HTR-8/SVneo (cell line): ENCODE data around the gene EVI5.
A peak's percentile ranks its signal among the peaks of the same experiment; 100 is the strongest.
"Not testable (repeated sequence)": the region's sequence is repeated elsewhere in the genome, so short reads cannot be mapped to it uniquely, and the experiment has no call there.

Source experiments
- DNase-seq: peaks from one replicate; pipeline ENCODE4 v3.0.0; 2011; ENCODE audit warnings: low spot score, mixed read lengths; ENCODE audit not compliant: insufficient read length
- FAIRE-seq: peaks from 2 replicates; lab custom pipeline; 2011; peaks lifted over from hg19 to GRCh38; lab: Jason Lieb, UNC

The EVI5 gene

GRCh38 chr1:92795166-92795565 lies 10.3 kb upstream of the EVI5 start:
- FAIRE-seq: no peak
- DNase-seq: no peak

DNA sequence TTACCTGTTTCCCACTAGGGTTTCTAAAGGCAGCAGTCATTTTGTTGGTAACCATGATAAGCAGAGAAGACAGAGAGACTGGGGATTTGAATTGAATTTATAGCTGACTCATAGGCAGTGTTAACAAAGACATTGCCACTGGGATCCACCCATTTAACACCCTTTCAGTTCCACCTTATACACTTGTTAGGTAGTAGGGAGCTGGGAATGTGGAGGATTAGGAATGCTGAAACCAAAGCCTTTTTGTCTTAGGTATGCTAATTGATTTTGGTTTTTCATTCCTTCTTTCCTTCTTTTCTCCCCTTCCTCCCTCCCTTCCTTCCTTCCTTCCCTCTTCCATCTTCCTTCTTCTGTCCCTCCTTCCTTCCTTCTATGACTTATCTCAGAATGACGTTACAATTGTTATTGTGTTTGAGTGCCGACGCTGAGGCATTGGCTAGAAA lies 7.5 kb upstream of the EVI5 start:
- FAIRE-seq (no peak), DNase-seq (no peak)

DNA sequence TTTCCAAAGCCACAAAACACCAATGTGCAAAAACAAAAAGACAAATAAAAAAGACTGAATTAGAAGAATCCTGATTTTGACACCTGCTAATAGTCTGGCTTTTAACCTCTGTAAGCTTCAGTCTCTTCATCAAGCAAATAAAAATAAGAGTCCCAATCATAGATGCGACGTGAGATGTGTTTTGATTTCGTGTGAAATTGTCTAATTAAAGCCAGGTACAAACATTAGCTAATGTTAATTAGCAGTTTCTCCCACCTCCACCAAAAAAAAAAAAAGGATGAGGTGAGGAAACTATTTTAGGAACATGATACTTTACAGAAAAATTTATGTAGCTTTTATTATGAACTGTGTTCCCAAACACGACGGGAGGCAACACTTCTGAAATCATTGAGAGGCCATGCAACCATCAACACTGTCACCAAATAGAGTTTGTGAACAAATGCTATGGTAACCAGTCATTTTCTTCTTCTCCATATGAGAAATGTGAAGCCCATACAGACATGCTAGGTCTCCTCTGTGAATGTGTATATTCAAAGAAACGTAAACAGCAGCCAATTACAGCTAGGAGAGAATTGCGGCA lies 6.7 kb upstream of the EVI5 start:
- no peak for DNase-seq
- FAIRE-seq: no peak

GRCh38 chr1:92790867-92791266 lies 6.0 kb upstream of the EVI5 start:
- no peak for DNase-seq
- no peak for FAIRE-seq

GRCh38 chr1:92790081-92790480 lies 5.2 kb upstream of the EVI5 start:
- FAIRE-seq (no peak), DNase-seq (no peak)

GRCh38 chr1:92786111-92786901 lies 1.4 kb upstream of the EVI5 start:
- FAIRE-seq (no peak), DNase-seq (no peak)

GRCh38 chr1:92784021-92784638 lies 778 bp downstream of the EVI5 start:
- DNase-seq (peak; percentile 24), FAIRE-seq (no peak)

DNA sequence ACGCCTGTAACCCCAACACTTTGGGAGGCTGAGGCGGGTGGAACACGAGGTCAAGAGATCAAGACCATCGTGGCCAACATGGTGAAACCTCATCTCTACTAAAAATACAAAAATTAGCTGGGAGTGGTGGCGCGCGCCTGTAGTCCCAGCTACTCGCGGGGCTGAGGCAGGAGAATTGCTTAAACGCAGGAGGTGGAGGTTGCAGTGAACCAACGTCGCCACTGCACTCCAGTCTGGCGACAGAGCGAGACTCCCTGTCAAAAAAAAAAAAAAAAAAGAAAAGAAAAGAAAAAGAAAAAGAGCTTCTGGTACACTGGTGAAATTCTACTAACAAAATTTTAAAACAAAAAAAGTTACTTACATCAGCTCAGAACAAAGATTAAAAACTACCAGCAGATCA lies 1.4 kb downstream of the EVI5 start:
- DNase-seq, FAIRE-seq: not testable (repeated sequence)

- DNase-seq (no peak), FAIRE-seq (no peak)
Measured at GRCh38 chr1:92778376-92778775, 6.5 kb downstream of the EVI5 start.

DNA sequence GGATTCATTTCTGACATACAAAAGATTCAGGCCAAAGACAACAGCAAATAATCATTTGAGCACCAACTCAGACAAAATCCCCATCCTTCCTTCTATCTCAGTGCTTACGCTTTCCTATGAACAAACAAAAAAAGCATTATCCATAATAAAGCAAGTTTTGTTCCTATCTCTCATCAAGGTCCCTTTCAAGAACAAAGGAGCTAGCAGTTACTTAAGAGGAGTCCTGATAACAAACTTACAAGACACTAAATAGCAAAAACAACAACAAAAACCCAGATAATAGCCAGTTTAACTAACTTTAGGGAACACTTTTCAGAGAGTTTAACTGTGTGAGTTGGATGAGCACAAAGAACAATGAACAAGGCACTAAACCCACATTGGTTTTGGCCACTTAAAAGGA lies 10.5 kb downstream of the EVI5 start:
- DNase-seq: no peak
- no peak for FAIRE-seq

- FAIRE-seq: not testable (repeated sequence)
Measured at GRCh38 chr1:92773749-92774148, 11.2 kb downstream of the EVI5 start.

DNA sequence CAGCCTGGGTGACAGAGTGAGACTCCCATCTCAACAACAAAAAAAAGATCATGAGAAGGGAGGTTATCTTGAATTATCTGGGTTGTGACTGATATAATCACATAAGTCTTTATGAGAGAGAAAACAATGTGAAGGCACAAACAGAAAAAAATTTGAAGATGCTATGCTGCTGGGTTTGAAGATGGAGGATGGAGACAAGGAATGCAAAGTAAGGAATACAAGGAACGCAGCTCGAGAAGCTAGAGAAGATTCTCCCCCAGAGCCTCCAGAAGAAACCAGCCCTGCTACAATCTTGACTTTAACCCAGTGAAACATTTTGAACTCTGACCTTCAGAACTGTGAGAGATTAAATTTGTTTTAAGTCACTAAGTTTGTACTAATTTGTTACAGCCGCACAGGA lies 15.1 kb downstream of the EVI5 start:
- DNase-seq: no peak
- no peak for FAIRE-seq

More at GRCh38 chr1:92773749-92774148, 11.2 kb downstream of the EVI5 start:
- not testable (repeated sequence) for DNase-seq

DNA sequence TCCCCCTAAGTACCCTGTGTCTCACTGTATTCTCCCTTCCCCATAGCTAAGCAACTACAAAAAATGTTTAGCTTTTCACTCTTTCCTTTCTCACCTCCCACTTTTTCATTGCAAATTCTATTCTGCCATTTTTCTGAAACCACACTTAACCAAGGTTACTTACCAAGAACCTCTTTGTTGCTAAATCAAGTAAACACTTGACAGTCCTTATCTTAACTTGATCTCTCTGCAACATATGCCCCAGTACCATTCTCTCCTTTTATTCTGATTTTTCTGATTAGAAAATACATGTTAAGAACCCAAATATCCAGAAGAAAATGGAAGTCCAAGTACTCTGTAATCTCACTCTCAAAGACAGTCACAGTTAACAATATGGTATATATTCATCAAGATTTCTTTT lies 16.0 kb downstream of the EVI5 start:
- DNase-seq (no peak), FAIRE-seq (no peak)

- no peak for FAIRE-seq
- DNase-seq: no peak
Measured at GRCh38 chr1:92768296-92768695, 16.6 kb downstream of the EVI5 start.

- no peak for FAIRE-seq
Measured at GRCh38 chr1:92764116-92764515, 20.8 kb downstream of the EVI5 start.

GRCh38 chr1:92762355-92762754 lies 22.6 kb downstream of the EVI5 start:
- DNase-seq (no peak), FAIRE-seq (no peak)

More at GRCh38 chr1:92764116-92764515, 20.8 kb downstream of the EVI5 start:
- no peak for DNase-seq

- FAIRE-seq (no peak), DNase-seq (no peak)
Measured at GRCh38 chr1:92759361-92759760, 25.5 kb downstream of the EVI5 start.

- DNase-seq (no peak), FAIRE-seq (no peak)
Measured at GRCh38 chr1:92756537-92756936, 28.4 kb downstream of the EVI5 start.

GRCh38 chr1:92755541-92756461 lies 29.1 kb downstream of the EVI5 start:
- DNase-seq: no peak
- FAIRE-seq: no peak

DNA sequence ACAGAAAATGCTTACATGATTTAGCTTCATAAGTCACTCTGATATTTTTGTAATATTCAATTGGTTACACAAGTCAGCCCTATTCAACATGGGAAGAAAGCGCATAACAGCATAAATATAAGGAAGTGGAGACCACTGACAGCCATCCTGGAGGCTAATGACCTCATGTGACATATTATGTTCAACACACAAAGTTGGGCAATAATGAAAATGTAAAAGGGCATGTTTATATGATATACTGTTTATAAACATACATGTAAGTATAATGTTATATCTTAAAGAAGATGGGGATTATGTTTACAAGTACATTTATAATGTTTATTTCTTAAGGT lies 30.2 kb downstream of the EVI5 start:
- no peak for FAIRE-seq
- no peak for DNase-seq
